ENCODE results near the gene SCUBE1. TPM values are rescaled to one million over a fixed set of nuclear protein-coding genes. Genes with fewer than 3 reads are reported as not detected.
"Not testable (repeated sequence)": the region's sequence is repeated elsewhere in the genome, so short reads cannot be mapped to it uniquely, and the experiment has no call there.

SCUBE1 gene
- polyA plus RNA-seq, 1 of the 3 experiments (the other 2 are of a cell fraction) = 0.56 TPM

GRCh38 chr22:43287441-43287840, 55.7 kb downstream of the SCUBE1 start:
- Histone ChIP-seq H3K9me2 (no peaks in the 10 kb centered on the region), H3K4me1 (ENCODE audit: control insufficient read depth in 1 of 2, insufficient read depth in 2 of 2, low read depth in 1 of 2, low read length in 1 of 2) (peaks cover 0 to 74% of the 10 kb centered on the region in 2 experiments; a peak in 1 of 4 replicates), H3F3A (replicated peaks; ENCODE audit: insufficient read depth) (no peaks in the 10 kb centered on the region), H3K4me2 (no peak overlapping the region), H3K36me3 (replicated peaks in 1 of 2; ENCODE audit: control insufficient read depth in 1 of 2, insufficient read depth in 2 of 2, low read length in 1 of 2) (no peaks in the 10 kb centered on the region), H3K4me3 (ENCODE audit: low read depth in 2 of 2, low read length in 1 of 2) (no peak overlapping the region), H2AFZ (ENCODE audit: low read depth) (no peak overlapping the region), H3K27ac (ENCODE audit: low read depth in 2 of 2, low read length in 1 of 2) (peak overlapping the region in 1 of 2 experiments; percentile 95; a peak in 2 of 4 replicates), H3K27me3 (ENCODE audit: insufficient read depth) (no peaks in the 10 kb centered on the region), H4K20me1 (ENCODE audit: insufficient read depth) (no peaks in the 10 kb centered on the region), H3K79me2 (ENCODE audit: insufficient read depth) (no peaks in the 10 kb centered on the region), H3K9me3 (no peaks in the 10 kb centered on the region), H3K9ac (no peak overlapping the region)
- CTCF ChIA-PET = interaction anchor here (0.7 to 5.4 kb wide), 8 partner anchors 10 to 98 kb away, joined by 3 to 28 read pairs (median 6); no protein-coding TSS in a partner anchor
- WGBS (ENCODE audit: low lambda C conversion rate) = no CpG with 5 or more reads among the region's 4 CpGs
- DNase-seq = peak; percentile 75
- POLR2A ChIA-PET = interaction anchor here (0.5 to 2.9 kb wide), 3 partner anchors 10 to 57 kb away, joined by 4 to 9 read pairs (median 6); no protein-coding TSS in a partner anchor
- TF ChIP-seq POLR2AphosphoS5 (IDR thresholded peaks at IDR 0.05; ENCODE audit: low read depth, low read length) (no peak), REST (IDR thresholded peaks at IDR 0.05; ENCODE audit: low read depth, low read length) (no peak), CHD2 (IDR thresholded peaks at IDR 0.05; ENCODE audit: low read length, partially characterized antibody) (no peak), FOXJ3 (CRISPR knock-in tag; IDR thresholded peaks at IDR 0.05) (peak; percentile 70; the same call in 1 of the 2 replicates), EP300 (IDR thresholded peaks at IDR 0.05; ENCODE audit: borderline replicate concordance in 1 of 2, low read depth in 1 of 2, low read length in 1 of 2) (peak in 1 of 2 experiments; percentile 67; a peak in 1 of 4 replicates), FOSL2 (IDR thresholded peaks at IDR 0.05; ENCODE audit: borderline replicate concordance, low read depth) (no peak)

- Histone ChIP-seq H3F3A (replicated peaks; ENCODE audit: insufficient read depth) (no peaks in the 10 kb centered on the region), H3K4me1 (ENCODE audit: control insufficient read depth in 1 of 2, insufficient read depth in 2 of 2, low read depth in 1 of 2, low read length in 1 of 2) (peaks cover 0 to 33% of the 10 kb centered on the region in 2 experiments; a peak in 1 of 4 replicates), H3K4me3 (ENCODE audit: low read depth in 2 of 2, low read length in 1 of 2) (no peak overlapping the region), H3K27ac (ENCODE audit: low read depth in 2 of 2, low read length in 1 of 2) (no peak overlapping the region), H4K20me1 (ENCODE audit: insufficient read depth) (no peaks in the 10 kb centered on the region), H3K79me2 (ENCODE audit: insufficient read depth) (no peaks in the 10 kb centered on the region), H3K36me3 (replicated peaks in 1 of 2; ENCODE audit: control insufficient read depth in 1 of 2, insufficient read depth in 2 of 2, low read length in 1 of 2) (no peaks in the 10 kb centered on the region), H2AFZ (ENCODE audit: low read depth) (no peak overlapping the region), H3K4me2 (no peak overlapping the region), H3K9me3 (no peaks in the 10 kb centered on the region), H3K27me3 (ENCODE audit: insufficient read depth) (no peaks in the 10 kb centered on the region), H3K9ac (no peak overlapping the region), H3K9me2 (no peaks in the 10 kb centered on the region)
- 49% methylated on average over 2 of the region's 2 CpGs for WGBS (ENCODE audit: low lambda C conversion rate)
- ChIA-PET POLR2A (interaction anchor here (1.3 kb wide), 1 partner anchor 8 kb away, joined by 3 read pairs; no protein-coding TSS in a partner anchor), CTCF (no interaction called here)
- no peak for TF ChIP-seq MAX (IDR thresholded peaks at IDR 0.05; ENCODE audit: low read depth)
- TF ChIP-seq USF1 (IDR thresholded peaks at IDR 0.05; ENCODE audit: borderline replicate concordance, low read depth) = no peak
- no peak for TF ChIP-seq IRF3 (IDR thresholded peaks at IDR 0.05; ENCODE audit: low read depth, low read length)
- TF ChIP-seq TAF1 (IDR thresholded peaks at IDR 0.05; ENCODE audit: borderline replicate concordance, low read depth, low read length) = no peak
- no peak for TF ChIP-seq PBX3 (IDR thresholded peaks at IDR 0.05)
- no peak for TF ChIP-seq TEAD4 (IDR thresholded peaks at IDR 0.05; ENCODE audit: borderline replicate concordance, insufficient read depth)
- no peak for TF ChIP-seq MXI1 (IDR thresholded peaks at IDR 0.05; ENCODE audit: low read depth, low read length)
- no peak for TF ChIP-seq MEF2A (IDR thresholded peaks at IDR 0.05; ENCODE audit: borderline replicate concordance, low read depth)
- TF ChIP-seq ELF1 (IDR thresholded peaks at IDR 0.05) = no peak
- TF ChIP-seq JUND (IDR thresholded peaks at IDR 0.05) = no peak
- no peak for DNase-seq
These were observed 61.8 kb downstream of the SCUBE1 start for GRCh38 chr22:43281394-43281793.

- H3K4me3 ChIP-seq (ENCODE audit: low read depth in 2 of 2, low read length in 1 of 2); H3K9me2 ChIP-seq; H2AFZ ChIP-seq (ENCODE audit: low read depth); DNase-seq; H3K9me3 ChIP-seq; H3F3A ChIP-seq (replicated peaks; ENCODE audit: insufficient read depth); POLR2A ChIA-PET; H3K27ac ChIP-seq (ENCODE audit: low read depth in 2 of 2, low read length in 1 of 2); H3K4me2 ChIP-seq; H3K79me2 ChIP-seq (ENCODE audit: insufficient read depth); H3K36me3 ChIP-seq (replicated peaks in 1 of 2; ENCODE audit: control insufficient read depth in 1 of 2, insufficient read depth in 2 of 2, low read length in 1 of 2); H3K27me3 ChIP-seq (ENCODE audit: insufficient read depth); H3K9ac ChIP-seq; H4K20me1 ChIP-seq (ENCODE audit: insufficient read depth): not testable (repeated sequence)
- 40% methylated on average over 3 of the region's 3 CpGs for WGBS (ENCODE audit: low lambda C conversion rate)
- CTCF ChIA-PET = interaction anchor here (1.0 kb wide), 1 partner anchor 66 kb away, joined by 5 read pairs; no protein-coding TSS in a partner anchor
- H3K4me1 ChIP-seq (ENCODE audit: control insufficient read depth in 1 of 2, insufficient read depth in 2 of 2, low read depth in 1 of 2, low read length in 1 of 2) = peaks cover 0 to 28% of the 10 kb centered on the region in 2 experiments; a peak in 1 of 4 replicates
These were observed 62.7 kb downstream of the SCUBE1 start for GRCh38 chr22:43280523-43280886.

Data from SK-N-SH (cell line).